ENCODE results near the gene AMN. TPM values are rescaled to one million over a fixed set of nuclear protein-coding genes. Genes with fewer than 3 reads are reported as not detected.

The AMN gene
- total RNA-seq, 4 donors from 2014 or later, result 89.1 to 1,110 (median 806) TPM

DNA sequence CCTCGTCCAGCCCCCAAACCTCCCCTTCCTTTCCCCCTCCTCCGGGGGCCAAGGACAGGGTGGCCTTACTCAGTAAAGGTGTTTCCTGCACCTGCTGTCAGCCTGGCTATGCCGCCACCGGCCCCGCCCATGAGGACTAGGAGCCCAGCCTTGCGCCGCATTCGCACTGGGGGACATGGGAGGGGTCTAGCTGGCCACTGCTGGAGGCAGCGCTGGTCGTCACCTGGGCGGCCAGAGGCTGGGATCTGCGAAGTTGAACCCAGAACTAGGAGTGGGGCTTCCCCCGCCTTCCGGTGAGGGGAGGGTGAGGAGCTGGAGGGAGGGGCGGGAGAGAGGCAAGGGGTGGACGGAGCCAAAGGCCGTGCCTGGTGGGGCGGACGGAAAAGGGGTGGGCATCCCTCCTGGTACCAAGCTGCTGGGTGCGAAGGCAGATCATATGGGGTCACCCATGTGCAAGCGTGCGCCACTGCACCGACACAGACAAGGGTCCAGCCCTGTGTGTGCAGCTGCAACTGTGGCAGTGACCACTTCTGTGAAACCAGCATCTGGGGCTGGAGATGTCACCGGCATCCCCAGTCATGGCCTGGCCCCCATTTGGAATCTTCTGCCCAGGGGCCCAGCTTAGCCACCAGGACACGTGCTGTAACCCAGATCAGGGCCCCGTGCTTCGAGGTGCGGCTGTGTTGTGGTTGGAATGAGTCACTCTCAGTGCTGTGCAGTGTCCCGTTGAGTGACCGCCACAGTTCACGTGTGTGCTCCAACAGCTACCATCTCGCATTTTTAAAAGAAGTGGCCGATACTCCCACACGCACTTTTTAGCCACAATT lies 8.5 kb downstream of the AMN start:
- Histone ChIP-seq H3K4me3 (peak overlapping the region; percentile 44 to 69 (median 60)), H3K36me3 (peaks cover 0 to 20% (median 0%) of the 10 kb centered on the region in 3 donors), H3K4me1 (peaks cover 0 to 31% (median 25%) of the 10 kb centered on the region in 4 donors), H3K27ac (peak overlapping the region; percentile 25 to 97 (median 92)), H3K9me3 (no peaks in the 10 kb centered on the region), H3K27me3 (peaks cover 0 to 23% of the 10 kb centered on the region in 2 donors)
- DNase-seq, result peak; percentile 50 to 74 (median 70)
- TF ChIP-seq, protein P1, sequence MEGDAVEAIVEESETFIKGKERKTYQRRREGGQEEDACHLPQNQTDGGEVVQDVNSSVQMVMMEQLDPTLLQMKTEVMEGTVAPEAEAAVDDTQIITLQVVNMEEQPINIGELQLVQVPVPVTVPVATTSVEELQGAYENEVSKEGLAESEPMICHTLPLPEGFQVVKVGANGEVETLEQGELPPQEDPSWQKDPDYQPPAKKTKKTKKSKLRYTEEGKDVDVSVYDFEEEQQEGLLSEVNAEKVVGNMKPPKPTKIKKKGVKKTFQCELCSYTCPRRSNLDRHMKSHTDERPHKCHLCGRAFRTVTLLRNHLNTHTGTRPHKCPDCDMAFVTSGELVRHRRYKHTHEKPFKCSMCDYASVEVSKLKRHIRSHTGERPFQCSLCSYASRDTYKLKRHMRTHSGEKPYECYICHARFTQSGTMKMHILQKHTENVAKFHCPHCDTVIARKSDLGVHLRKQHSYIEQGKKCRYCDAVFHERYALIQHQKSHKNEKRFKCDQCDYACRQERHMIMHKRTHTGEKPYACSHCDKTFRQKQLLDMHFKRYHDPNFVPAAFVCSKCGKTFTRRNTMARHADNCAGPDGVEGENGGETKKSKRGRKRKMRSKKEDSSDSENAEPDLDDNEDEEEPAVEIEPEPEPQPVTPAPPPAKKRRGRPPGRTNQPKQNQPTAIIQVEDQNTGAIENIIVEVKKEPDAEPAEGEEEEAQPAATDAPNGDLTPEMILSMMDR (IDR thresholded peaks at IDR 0.05), result no peak
- TF ChIP-seq POLR2A (IDR thresholded peaks at IDR 0.05), result no peak

DNA sequence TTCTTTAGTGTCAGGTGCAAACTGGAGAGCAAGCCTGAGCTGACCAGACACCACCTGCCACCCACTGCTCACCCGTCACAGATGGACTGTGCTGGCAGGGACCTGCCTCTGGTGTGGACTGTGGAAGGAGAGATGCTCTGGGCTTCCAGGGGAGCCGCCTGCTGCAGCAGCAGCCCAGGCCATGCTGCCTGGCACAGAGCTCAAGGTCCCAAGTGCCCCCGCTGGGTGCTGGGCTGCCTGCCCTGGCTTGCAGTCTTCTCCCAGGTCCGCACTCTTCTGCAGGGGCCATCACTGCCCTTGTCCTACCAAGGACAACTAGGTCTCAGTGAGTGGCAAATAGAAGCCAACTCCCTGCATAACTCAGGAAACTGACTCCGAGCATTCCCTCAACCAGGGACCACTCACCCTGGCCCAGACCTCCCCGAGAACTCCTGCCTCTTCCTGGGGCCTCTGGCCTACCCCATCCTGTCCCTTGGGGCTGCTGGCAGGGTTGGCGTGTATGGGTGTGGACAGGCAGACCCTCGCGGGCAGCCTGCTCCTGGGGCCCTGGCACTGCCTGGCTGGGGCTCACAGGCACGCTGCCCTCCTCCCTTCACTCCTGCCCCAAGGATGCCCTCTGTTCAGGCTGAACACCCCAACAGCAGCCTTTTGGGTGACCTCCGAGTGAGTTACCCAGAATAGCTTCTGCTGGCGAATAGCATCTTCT lies 9.3 kb downstream of the AMN start:
- DNase-seq, result no peak
- Histone ChIP-seq H3K27me3 (peaks cover 0 to 23% of the 10 kb centered on the region in 2 donors), H3K4me3 (no peak overlapping the region), H3K27ac (no peak overlapping the region), H3K9me3 (no peaks in the 10 kb centered on the region), H3K4me1 (peaks cover 0 to 29% (median 25%) of the 10 kb centered on the region in 4 donors), H3K36me3 (peaks cover 0 to 21% (median 0%) of the 10 kb centered on the region in 3 donors)
- TF ChIP-seq POLR2A (IDR thresholded peaks at IDR 0.05), result no peak
- TF ChIP-seq, protein P1 (IDR thresholded peaks at IDR 0.05), result no peak

DNA sequence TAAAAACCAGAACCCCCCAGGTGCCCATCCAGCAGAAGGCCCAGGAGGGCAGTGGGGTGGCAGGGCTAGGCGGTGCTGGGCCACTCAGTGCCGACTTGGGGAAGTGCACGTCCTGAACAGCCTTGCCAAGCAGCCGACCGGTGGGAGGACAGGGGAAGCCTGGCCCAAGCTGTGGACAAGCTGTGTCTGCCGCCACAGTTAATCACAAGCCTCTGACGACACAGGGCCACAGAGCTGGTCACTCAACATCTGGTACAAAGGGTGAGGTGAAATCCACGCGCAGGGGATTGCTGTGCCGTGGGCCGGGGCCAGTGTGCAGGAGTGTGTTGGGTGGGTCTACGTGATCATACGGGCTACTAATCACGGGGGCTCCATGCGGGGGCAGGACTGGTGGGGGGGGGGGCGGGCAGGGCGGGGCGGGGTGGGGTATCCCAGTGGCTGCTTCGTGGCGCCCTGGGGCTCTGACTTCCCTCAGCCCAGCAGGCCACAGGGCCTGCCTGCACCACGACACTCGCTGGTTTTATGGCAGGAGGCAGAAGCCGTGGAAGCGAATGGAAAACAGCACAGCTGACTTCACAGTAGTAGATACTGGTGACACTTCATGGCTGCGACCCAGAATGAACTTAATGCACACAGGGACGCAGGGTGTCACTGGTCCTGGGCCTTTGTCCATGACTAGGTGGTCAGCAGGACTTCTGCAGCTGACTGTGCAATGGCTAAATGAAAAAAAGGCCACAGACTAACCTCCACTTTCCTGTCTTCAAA lies 10.2 kb downstream of the AMN start:
- Histone ChIP-seq H3K36me3 (peaks cover 0 to 31% (median 0%) of the 10 kb centered on the region in 3 donors), H3K27me3 (peaks cover 0 to 23% of the 10 kb centered on the region in 2 donors), H3K27ac (no peak overlapping the region), H3K4me1 (peaks cover 0 to 28% (median 25%) of the 10 kb centered on the region in 4 donors), H3K9me3 (no peaks in the 10 kb centered on the region), H3K4me3 (no peak overlapping the region)
- TF ChIP-seq POLR2A (IDR thresholded peaks at IDR 0.05), result no peak
- TF ChIP-seq, protein P1 (IDR thresholded peaks at IDR 0.05), result no peak
- DNase-seq, result no peak

DNA sequence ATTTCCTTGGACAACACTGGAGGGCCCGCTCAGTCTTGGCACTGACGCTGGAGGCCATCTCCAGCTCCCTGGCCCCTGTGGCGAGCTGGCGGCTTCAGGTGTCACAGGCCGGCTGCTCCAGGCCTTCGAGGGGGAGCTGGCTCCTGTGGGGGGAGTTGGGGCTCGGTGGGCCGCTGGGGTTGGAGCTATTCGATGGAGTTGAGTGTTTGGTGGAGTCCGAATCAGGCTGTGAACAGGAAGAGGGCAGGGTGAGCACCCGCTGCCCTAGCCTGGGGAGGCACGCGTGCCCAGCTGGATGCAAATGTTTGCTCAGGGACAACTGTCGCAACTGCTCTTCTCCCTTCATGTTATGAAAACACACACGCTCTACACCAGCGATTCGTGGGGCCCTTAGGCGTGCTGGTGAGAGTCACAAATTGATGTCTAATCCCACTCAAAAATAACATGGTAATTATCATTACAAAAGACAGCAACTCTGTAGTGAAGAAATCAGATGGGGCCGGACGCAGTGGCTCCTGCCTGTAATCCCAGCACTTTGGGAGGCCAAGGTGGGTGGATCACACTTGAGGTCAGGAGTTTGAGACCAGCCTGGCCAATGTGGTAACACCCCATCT lies 11.3 kb downstream of the AMN start:
- Histone ChIP-seq H3K4me3 (no peak overlapping the region), H3K27me3 (peaks cover 0 to 20% of the 10 kb centered on the region in 2 donors), H3K36me3 (peaks cover 0 to 41% (median 0%) of the 10 kb centered on the region in 3 donors), H3K4me1 (peaks cover 0 to 24% (median 20%) of the 10 kb centered on the region in 4 donors), H3K9me3 (no peaks in the 10 kb centered on the region), H3K27ac (no peak overlapping the region)
- DNase-seq, result peak in 2 of 3 donors; percentile 44 to 48
- no peak for TF ChIP-seq POLR2A (IDR thresholded peaks at IDR 0.05)
- TF ChIP-seq, protein P1 (IDR thresholded peaks at IDR 0.05), result no peak

DNA sequence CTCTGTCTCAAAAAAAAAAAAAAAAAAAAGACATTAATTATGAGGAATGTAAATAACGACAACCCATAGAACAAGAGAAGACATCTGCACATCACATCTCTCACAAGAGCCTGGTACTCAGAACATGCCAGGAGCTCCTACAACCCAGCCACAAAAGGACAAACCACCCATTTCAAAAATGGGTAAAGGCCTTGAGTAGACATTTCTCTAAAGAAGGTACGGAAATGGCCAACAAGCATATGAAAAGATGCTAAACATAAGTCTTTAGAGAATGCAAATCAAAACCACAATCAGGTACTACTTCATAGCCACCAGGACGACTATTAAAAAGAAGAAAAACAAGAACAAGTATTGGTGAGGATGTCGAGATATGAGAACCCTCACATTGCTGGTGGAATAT lies 13.3 kb downstream of the AMN start:
- no peaks in the 10 kb centered on the region for H3K9me3 ChIP-seq
- no peaks in the 10 kb centered on the region for H3K27me3 ChIP-seq
- H3K36me3 ChIP-seq, result peaks cover 0 to 60% (median 0%) of the 10 kb centered on the region in 3 donors
- H3K4me3 ChIP-seq, result no peak overlapping the region
- TF ChIP-seq, protein P1 (IDR thresholded peaks at IDR 0.05), result no peak
- no peak for TF ChIP-seq POLR2A (IDR thresholded peaks at IDR 0.05)
- no peak overlapping the region for H3K27ac ChIP-seq
- DNase-seq, result no peak
- H3K4me1 ChIP-seq, result peaks cover 0 to 8% (median 1%) of the 10 kb centered on the region in 4 donors

Measured in Peyer's patch (tissue), 4 donors.